ENCODE measurements around the gene SUMF1.

The SUMF1 gene

GRCh38 chr3:4472312-4472711 lies 5.2 kb upstream of the SUMF1 start:
- DNase-seq (ENCODE audit: extremely low spot score), result no peak
- POLR2A ChIA-PET, result no interaction called here
- CTCF ChIA-PET, result no interaction called here
- TF ChIP-seq ZNF384 (IDR thresholded peaks at IDR 0.05), result no peak
- no peak for TF ChIP-seq FOXM1 (IDR thresholded peaks at IDR 0.05; ENCODE audit: borderline replicate concordance)
- TF ChIP-seq SUZ12 (IDR thresholded peaks at IDR 0.05), result no peak
- no peak for TF ChIP-seq L3MBTL2 (conservative IDR thresholded peaks at IDR 0.05)
- TF ChIP-seq TARDBP (IDR thresholded peaks at IDR 0.05), result no peak
- no peak for TF ChIP-seq LEF1 (IDR thresholded peaks at IDR 0.05; ENCODE audit: borderline replicate concordance)
- no peak for TF ChIP-seq CTBP1 (IDR thresholded peaks at IDR 0.05; ENCODE audit: borderline replicate concordance)
- TF ChIP-seq BHLHE40 (IDR thresholded peaks at IDR 0.05; ENCODE audit: borderline replicate concordance), result no peak
- TF ChIP-seq, protein P1, sequence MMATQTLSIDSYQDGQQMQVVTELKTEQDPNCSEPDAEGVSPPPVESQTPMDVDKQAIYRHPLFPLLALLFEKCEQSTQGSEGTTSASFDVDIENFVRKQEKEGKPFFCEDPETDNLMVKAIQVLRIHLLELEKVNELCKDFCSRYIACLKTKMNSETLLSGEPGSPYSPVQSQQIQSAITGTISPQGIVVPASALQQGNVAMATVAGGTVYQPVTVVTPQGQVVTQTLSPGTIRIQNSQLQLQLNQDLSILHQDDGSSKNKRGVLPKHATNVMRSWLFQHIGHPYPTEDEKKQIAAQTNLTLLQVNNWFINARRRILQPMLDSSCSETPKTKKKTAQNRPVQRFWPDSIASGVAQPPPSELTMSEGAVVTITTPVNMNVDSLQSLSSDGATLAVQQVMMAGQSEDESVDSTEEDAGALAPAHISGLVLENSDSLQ (IDR thresholded peaks at IDR 0.05), result no peak
- TF ChIP-seq HDGF (IDR thresholded peaks at IDR 0.05; ENCODE audit: borderline replicate concordance), result no peak
- TF ChIP-seq ELF4 (IDR thresholded peaks at IDR 0.05), result no peak
- no peak for TF ChIP-seq FOXK2 (IDR thresholded peaks at IDR 0.05)
- TF ChIP-seq NFRKB (IDR thresholded peaks at IDR 0.05), result no peak
- TF ChIP-seq FOXA1 (IDR thresholded peaks at IDR 0.05), result no peak
- no peak for TF ChIP-seq ARNT (IDR thresholded peaks at IDR 0.05)
- no peak for TF ChIP-seq SP1 (IDR thresholded peaks at IDR 0.05)

DNA sequence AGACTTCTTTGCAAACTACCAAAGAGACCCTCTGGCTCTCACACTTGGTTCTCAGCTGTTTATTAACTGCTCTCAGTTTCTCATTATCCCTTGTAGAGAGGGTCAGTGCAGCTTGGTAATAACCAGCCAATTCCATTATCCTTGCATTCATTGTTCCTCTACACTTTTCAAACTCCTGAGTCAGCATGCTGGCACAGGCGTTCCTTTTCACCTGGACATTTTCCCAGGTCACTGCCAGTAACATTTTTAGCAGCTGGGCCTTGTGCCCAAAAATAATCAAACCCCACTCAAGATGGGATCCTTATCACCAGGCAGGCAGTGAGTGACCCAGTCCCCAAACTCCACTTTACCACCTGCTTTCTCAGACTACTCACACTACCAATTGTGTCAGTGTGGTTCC lies 4.8 kb upstream of the SUMF1 start:
- ChIA-PET CTCF (no interaction called here), POLR2A (no interaction called here)
- DNase-seq (ENCODE audit: extremely low spot score), result no peak
- TF ChIP-seq, protein P1 (IDR thresholded peaks at IDR 0.05), result no peak
- TF ChIP-seq SP1 (IDR thresholded peaks at IDR 0.05), result no peak
- TF ChIP-seq ARNT (IDR thresholded peaks at IDR 0.05), result no peak

GRCh38 chr3:4467522-4467867 lies 426 bp upstream of the SUMF1 start:
- POLR2A ChIA-PET, result interaction anchor here (1.0 kb wide), 1 partner anchor 25 kb away, joined by 4 read pairs; the partner anchor contains the start of gene ITPR1
- no peak for DNase-seq (ENCODE audit: extremely low spot score)
- CTCF ChIA-PET, result no interaction called here
- no peak for TF ChIP-seq SUZ12 (IDR thresholded peaks at IDR 0.05)
- no peak for TF ChIP-seq FOXM1 (IDR thresholded peaks at IDR 0.05; ENCODE audit: borderline replicate concordance)
- no peak for TF ChIP-seq BHLHE40 (IDR thresholded peaks at IDR 0.05; ENCODE audit: borderline replicate concordance)

- CTCF ChIA-PET, result no interaction called here
- POLR2A ChIA-PET, result no interaction called here
- DNase-seq (ENCODE audit: extremely low spot score), result no peak
- no peak for TF ChIP-seq CTBP1 (IDR thresholded peaks at IDR 0.05; ENCODE audit: borderline replicate concordance)
- no peak for TF ChIP-seq HDGF (IDR thresholded peaks at IDR 0.05; ENCODE audit: borderline replicate concordance)
- no peak for TF ChIP-seq BHLHE40 (IDR thresholded peaks at IDR 0.05; ENCODE audit: borderline replicate concordance)
- no peak for TF ChIP-seq FOXM1 (IDR thresholded peaks at IDR 0.05; ENCODE audit: borderline replicate concordance)
- no peak for TF ChIP-seq FOXA1 (IDR thresholded peaks at IDR 0.05)
- TF ChIP-seq TARDBP (IDR thresholded peaks at IDR 0.05), result no peak
- TF ChIP-seq ELF4 (IDR thresholded peaks at IDR 0.05), result no peak
- no peak for TF ChIP-seq ZNF384 (IDR thresholded peaks at IDR 0.05)
- TF ChIP-seq NFRKB (IDR thresholded peaks at IDR 0.05), result no peak
- TF ChIP-seq, protein P1 (IDR thresholded peaks at IDR 0.05), result no peak
Observed at GRCh38 chr3:4464576-4464975, 2.5 kb downstream of the SUMF1 start.

- no peak for TF ChIP-seq L3MBTL2 (conservative IDR thresholded peaks at IDR 0.05)
- no peak for TF ChIP-seq SP1 (IDR thresholded peaks at IDR 0.05)
- no peak for TF ChIP-seq ARNT (IDR thresholded peaks at IDR 0.05)
- no peak for TF ChIP-seq BHLHE40 (IDR thresholded peaks at IDR 0.05; ENCODE audit: borderline replicate concordance)
- TF ChIP-seq TARDBP (IDR thresholded peaks at IDR 0.05), result no peak
- no peak for TF ChIP-seq NFRKB (IDR thresholded peaks at IDR 0.05)
- TF ChIP-seq, protein P1 (IDR thresholded peaks at IDR 0.05), result no peak
- TF ChIP-seq CTBP1 (IDR thresholded peaks at IDR 0.05; ENCODE audit: borderline replicate concordance), result no peak
- no peak for TF ChIP-seq FOXA1 (IDR thresholded peaks at IDR 0.05)
- no peak for TF ChIP-seq LEF1 (IDR thresholded peaks at IDR 0.05; ENCODE audit: borderline replicate concordance)
- TF ChIP-seq FOXK2 (IDR thresholded peaks at IDR 0.05), result no peak
- CTCF ChIA-PET, result interaction anchor here (0.8 kb wide), 1 partner anchor 108 kb away, joined by 3 read pairs; no protein-coding TSS in a partner anchor
- POLR2A ChIA-PET, result no interaction called here
- DNase-seq (ENCODE audit: extremely low spot score), result no peak
Observed at GRCh38 chr3:4462369-4463040, 4.6 kb downstream of the SUMF1 start.

GRCh38 chr3:4461468-4462090 lies 5.5 kb downstream of the SUMF1 start:
- TF ChIP-seq BHLHE40 (IDR thresholded peaks at IDR 0.05; ENCODE audit: borderline replicate concordance) (no peak), HDGF (IDR thresholded peaks at IDR 0.05; ENCODE audit: borderline replicate concordance) (no peak), NFRKB (IDR thresholded peaks at IDR 0.05) (no peak), SP1 (IDR thresholded peaks at IDR 0.05) (no peak)
- POLR2A ChIA-PET, result no interaction called here
- CTCF ChIA-PET, result interaction anchor here (0.6 kb wide), 1 partner anchor 41 kb away, joined by 3 read pairs; no protein-coding TSS in a partner anchor
- no peak for DNase-seq (ENCODE audit: extremely low spot score)

Data from HEK293T (cell line).